CMK (cell line): ENCODE data around the gene LDLRAD4.

Source experiments
- DNase-seq: peaks from one replicate; pipeline ENCODE4 v3.0.0-alpha.2; 2010; ENCODE audit warnings: low read depth

The LDLRAD4 gene

DNA sequence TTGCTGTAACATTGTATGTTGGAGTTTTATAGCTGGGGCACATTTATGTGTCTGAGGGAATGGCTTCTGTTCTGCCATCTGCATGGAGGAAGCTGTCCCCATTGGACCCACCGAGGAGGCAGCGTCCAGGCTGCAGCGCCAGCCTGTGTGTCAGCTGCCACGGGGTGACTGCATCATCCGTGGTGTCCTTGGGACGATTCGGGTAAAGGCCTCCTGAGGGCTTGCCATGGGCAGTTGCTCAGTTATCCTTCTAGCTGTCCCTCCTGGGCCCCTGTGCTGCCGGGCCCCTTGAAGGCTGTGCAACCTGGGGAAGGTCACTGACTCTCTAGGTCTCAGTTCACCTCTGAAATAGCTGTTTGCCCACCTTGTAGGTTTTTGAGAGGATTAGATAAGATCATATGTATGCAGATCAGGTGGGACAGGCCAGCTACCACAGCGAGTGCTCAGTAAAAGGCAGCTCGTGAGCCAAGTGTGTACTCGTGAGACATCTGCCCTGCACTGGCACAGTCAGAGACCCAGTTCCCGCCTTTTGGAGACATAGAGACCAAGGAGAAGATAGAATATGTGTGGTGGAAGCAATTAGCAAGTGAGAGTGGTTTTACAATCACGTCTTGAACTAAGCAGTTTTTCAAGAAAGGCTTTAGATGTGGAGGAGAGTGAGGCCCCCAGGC, 10.6 kb downstream of the LDLRAD4 start:
- no peak for DNase-seq

DNA sequence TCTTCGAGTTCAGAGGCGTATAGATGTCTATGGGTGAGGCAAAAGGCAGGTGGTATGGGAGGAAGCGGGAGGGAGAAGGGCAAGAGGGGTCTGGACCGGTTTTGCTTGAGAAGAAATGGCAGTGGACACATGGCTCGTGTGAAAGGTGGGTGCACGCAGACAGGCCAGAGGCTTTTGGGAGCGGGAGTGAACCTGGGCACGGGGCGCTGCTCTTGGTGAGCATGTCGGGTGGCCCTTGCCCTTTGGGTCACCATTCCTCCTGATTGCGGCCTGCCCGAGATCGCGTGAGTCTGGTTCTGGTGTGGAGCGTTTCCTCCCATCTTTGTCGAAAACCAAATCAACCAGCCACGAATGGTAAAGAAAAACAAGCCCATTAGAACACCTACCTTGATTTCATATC, 12.6 kb downstream of the LDLRAD4 start:
- DNase-seq: no peak

DNA sequence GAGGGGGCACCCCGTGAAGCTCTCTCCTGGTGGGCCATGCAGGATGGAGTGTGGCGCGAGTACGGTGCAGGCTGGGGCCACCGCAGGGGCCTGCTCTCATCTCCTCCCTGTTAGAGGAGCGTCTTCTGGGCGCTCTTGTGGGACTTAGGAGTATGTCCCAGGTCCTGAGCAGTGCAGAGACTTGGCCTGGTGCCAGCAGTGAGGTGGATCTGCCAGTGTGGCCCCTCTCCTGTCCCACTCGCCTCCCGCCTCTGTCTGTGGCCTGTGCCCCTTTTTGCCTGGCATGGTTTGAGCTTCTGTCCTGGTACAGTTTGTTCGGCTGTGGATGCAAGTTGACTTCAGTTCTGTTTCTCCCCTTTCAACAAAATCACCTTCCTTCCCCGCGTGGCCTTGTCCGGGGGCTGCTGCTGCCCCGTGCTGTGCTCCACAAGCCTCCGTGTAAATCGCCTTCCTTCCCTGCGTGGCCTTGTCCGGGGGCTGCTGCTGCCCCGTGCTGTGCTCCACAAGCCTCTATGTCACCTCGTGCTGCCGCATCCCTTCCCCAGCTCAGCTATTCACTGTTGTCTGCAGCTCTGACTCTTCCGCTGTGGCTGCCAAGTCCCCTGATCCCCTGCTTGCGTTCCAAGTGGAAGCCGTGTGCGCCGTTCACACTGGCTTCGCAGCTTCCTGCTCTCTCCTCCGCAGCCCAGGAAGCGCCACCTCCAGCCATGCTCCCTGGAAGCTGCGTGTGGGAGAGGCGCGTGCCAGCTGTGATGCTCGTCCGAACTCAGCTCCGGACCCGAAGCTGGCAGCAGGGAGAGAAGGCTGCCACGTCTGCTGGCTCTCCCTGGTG, 13.7 kb downstream of the LDLRAD4 start:
- DNase-seq: no peak

DNA sequence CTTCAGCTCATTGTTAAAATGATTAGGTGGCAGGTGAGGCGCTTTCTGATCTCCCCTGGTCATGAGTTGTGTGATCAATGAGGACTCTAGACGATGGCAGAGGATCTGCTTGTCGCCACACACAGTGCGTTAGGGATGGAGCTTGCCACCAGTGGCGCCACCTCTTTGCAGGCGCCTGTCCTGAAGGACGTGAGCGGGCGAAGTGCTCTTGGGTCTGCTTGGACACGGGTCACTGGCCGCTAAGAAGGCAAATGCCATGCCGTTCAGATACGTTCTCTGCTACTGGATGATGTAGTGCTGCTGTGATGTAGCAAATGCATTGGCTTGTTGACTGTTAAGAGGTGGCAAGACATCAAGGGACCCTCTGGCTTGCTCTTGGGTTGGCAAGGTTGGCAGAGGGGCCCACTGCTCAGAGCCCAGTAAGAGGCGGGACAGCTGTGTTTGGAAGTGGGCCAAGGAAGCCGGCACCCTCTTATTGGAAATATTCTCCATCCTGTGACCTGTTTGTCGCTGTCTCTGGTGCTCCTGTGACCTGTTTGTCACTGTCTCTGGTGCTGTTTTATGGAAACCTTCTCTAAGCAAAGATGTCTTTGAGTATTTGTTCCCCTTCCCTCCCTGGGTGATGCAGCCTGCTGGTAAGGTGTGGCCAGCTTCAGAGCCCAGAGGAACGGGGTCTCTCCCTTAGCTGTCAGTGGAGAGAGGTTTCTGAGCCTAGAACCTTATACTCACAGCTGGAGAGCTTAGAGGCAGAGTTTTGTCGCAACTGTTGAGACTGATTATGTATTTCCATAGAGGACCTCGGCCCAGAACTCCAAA, 14.6 kb downstream of the LDLRAD4 start:
- no peak for DNase-seq

DNA sequence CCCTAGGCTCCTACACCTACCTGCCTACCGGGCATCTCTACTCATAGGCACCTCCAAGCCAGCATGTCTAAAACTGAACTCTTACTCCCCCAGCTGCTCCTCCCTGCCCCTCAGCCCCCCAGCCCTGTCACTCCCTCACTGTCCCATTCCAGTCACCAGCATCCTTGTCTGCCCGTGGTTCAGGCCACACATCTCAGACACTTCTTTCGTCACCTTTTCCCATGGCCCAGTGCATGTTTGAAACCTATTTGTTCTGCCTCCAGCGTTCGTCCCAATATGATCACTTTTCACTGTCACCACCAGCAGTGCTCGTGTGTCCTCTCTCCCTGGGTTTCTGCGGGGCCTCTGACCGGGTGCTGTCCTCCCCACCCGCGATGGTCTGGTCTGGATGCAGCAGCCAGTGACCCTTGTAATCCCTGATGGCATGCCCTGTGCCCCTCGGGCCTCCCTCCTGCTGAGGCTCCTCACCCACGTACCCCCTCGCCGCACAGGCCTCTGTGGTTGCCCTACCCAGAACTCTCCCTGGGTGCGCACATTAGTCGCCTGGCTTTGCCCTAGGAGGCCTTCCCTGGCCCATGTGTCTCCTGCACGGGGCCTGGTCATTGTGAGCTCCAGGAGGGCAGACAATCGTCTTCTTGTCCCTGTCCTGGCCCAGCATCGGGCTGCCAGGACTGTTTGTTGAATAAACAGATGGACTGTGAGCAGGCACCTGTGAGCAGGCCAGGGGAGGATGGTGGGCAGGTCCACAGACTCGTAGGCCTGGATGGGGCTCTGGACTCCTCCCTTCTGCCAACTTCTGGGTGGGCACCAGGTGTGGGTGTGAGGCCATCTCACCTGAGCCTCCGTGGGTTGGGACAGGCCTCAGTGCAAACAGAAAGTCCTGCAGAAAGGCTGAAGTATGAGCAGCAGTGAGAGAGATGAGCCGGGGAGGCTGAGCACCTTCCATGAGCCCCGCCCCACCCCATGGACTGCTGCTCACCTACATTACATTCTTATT, 15.5 kb downstream of the LDLRAD4 start:
- no peak for DNase-seq

DNA sequence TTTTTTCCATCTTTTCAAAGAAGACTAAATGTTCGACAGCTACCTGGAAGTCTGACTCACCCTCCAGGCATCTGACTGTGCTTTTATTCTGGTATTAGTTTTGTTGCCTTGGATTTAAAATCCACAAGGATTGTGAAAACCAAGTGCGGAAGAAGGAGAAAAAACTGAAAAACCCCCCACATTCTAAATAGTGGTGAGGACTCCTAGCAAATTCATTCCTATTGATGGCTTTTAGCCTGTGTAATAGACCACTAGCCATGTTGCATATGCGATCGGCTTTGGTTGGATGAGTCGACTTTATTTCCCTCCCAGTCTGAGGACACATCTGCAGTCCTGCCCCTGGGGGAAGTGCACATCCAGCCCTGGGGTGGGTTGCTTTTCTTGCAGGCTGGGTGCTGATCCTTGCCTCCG, 16.9 kb downstream of the LDLRAD4 start:
- DNase-seq: no peak

DNA sequence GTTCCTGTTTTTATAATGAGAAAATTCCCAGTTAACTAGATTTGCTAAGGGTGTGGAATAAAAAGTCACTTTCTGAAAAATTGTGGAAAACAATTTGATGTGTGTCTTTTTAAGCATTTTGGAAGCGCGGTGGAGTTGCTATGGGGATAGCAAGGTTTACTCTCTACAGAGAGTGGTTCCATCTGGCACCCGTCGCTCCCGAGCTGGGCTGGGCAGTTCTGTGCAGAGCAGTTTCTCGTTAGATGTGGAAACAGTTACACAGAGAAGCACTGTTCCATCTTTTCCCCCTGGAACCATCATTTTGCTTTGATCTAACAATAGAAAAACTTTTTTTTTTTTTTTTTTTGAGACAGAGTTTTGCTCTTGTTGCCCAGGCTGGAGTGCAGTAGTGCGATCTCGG, 17.4 kb downstream of the LDLRAD4 start:
- DNase-seq: no peak

DNA sequence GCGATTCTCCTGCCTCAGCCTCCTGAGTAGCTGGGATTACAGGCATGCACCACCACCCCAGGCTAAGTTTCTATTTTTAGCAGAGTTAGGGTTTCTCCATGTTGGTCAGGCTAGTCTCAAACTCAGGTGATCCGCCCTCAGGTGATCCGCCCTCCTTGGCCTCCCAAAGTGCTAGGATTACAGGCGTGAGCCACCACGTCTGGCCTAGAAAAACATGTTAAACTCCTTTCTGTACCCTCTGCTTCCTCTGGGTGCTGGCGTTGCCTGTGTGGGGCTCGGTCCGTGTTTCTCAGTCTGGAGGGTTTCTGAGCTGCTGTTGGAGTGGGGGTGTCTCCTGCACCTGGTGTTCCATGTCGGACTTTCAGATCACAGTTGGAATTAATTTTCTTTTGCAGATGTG, 17.9 kb downstream of the LDLRAD4 start:
- no peak for DNase-seq

DNA sequence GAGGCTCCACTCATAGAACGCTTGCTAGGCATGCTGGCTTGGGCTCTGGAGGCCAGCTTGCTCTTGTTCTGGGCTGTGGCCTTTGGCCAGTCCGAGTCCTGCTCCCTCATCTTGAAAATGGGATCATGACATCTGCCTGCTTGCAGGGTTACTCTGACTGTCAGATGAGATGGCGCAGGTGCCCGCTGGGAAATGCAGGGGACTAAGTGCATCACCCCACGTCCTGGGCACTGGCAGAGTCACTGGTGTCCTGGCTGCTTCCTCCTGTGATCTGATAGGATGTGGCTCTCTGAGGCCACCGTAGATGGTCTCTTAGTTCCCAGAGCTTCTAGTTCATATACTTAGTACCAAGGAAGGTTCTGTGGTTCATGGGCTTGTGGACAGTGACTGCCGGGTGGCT, 18.5 kb downstream of the LDLRAD4 start:
- no peak for DNase-seq

DNA sequence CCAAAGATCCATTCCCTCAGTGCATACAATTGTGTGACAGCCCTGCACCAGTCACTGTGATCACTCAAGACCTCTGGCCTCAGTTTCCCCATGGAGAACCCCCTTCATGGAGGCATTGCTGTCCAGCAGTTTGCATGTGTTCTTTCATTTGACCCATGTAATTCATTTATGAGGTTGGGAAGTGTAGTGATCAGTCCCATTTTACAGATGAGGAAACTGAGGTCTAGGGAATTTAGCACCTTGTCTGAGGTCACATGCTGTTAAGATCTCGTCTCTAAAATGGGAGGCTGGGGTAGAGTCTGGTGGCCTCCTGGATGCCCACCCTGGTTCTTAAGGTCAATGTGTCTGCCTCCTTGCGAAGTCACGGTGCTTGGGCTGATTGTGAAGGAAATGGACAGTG, 19.1 kb downstream of the LDLRAD4 start:
- no peak for DNase-seq

DNA sequence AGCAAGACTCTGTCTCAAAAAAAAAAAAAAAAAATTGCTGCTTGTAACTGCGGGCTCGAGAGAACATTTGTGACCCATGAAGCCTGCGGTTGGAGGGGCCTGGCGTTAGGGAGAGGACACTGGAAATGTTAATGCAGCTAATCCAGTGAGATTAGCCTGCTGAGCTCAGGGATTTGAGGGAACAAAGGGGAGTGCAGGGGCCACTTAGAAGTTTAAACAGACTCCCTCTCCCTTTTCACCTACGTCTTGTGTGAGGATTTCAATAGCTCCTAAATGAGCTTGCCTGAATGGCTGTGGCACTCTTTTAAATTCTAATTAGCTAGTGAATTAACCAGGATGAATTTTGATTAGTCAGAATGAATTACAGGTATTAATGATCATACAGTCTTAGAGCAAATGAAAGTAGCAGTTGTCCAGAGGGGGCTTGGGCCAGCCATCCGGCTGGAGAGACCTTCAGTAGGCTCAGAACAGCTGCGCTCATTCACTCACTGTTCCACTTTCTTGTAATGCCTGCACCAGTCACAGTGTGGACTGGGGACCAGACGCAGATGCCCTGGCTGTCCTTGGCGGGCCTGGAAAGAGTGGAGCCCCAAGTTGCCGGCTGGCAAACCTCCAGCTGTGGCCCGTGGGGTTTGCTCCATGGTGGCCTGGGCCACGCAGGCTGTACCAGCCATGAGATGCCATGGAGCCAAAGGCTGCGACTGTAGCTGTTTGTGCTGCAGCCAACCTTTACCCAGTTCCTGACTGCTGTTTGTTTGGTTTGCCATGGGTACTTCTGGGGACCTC, 20.8 kb downstream of the LDLRAD4 start:
- DNase-seq: no peak

DNA sequence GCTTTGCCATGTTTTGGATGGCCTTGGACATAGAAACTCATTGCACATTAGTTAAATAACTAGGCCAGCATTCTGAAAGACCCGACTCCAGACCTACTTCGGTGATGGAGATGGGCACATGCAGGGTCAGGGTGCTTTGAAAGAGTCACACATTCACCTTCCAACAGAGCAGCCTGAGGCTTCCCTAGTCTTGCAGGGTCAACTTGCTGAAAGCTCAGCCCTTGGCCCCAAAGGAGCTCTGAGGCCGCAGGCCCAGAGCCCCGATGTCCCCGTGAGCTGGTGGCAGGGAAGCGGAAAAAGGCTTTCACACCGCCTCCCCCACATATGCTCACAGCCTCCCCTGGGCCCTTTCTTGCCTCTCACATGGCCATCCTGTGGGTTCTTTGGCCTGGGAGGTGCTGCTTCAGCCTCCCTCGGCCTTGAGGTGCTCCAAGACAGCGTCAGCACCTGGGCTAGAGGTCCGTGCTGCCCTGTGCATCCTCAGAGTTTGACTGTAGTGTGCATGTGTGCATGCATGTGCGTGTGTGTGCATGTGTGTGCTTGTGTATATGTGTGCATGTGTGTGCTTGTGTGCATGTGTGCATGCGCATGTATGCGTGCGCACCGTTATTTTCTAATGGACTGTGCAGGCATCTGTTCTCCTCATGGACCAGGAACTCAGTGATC, 21.6 kb downstream of the LDLRAD4 start:
- no peak for DNase-seq

DNA sequence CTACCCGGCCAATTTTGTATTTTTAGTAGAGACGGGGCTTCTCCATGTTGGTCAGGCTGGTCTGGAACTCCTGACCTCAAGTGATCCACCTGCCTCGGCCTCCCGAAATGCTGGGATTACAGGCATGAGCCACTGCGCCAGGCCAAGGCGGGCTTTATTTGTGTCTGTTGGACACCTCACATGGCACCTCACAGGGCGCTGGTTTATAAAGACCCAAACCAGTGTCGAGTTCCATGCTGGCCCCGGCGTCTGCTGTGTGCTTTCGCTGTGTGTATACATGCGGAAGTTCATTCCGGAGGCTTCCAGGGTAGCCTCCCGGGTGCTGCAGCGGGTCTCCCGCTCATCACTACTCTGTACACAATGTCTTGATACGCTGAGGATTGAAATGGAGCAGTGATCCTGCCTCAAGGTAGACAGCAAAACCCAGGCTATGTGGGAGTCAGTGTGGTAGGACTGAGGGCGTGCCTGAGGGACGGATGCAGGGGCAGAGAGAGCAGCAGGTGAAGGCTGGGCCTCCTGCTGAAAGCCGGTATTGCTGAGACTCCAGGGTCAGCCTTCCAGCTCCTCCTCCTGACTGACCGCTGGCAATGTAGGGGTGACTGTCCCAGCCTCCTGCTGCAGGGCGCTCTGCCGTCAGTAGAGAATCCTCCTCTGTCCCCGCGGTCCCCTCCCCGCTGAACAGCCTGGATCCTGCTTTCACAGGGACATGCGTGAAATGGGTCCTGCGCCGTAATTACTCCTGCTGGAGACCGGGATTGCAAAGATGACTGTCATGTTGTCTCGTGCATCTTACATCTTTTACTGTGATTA, 22.7 kb downstream of the LDLRAD4 start:
- DNase-seq: no peak

DNA sequence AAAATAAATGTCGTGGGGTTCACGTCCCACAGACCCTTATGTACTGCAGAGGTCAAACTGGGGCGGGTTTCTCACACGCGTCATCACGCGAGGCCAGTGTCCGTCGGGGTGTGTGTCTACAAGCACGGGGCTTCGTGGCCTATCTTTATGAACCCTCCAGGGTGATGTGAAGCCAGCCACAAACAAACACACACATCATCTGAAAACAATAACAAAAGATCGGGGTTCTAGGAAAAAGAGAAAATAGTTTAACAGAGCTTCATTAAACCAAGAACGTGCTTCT, 23.3 kb downstream of the LDLRAD4 start:
- no peak for DNase-seq

DNA sequence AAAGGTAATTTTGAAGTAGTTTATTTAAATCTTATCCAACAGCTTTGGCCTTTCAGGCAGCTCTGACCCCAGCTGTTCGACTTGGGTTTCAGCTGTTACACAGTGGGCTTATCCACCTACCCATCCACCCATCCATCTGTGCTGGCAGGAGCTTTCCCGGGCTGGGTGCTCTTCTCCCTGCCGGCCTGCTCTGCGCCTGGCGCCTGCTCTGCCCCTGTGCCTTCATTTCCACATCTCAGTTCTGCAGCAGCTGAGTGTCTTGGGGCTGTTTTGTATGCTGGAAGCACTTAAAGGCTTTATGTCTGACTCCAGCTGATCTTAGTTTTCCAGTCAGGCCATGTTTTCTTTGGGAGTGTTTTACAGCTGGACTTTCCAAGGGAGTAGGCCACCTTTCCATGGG, 24.2 kb downstream of the LDLRAD4 start:
- DNase-seq: no peak

DNA sequence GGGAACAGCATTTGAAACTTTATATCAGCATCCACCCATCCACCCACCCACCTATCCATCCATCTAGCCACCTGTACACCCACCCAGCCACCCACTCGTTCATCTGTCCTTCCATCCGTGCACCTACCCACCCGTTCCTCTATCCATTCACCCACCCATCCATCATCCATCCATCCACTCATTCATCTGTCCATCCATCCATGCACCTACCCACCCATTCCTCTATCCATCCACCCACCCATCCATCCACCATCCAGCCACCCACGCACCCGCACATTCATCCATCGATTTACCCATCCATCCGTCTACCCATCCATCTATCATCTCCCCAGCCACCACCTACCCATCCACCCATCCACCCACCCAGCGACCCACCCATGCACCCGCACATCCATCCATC, 24.8 kb downstream of the LDLRAD4 start:
- no peak for DNase-seq

DNA sequence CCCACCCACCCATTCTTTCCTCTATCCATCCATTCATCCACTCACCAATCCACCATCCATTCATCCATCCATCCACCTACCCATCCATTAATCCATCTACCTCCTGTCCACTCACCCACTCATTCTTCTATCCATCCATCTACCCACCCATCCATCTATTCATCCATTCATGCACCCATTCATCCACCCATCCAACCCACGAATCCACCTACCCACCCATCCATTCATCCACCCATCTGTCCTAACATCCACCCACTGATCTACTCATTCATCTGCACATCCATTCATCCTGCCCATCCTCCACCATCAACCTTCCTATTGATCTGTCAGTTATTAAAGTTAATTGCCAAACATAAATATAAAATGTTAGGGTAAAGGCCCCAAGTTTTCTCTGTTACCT, 25.6 kb downstream of the LDLRAD4 start:
- no peak for DNase-seq

DNA sequence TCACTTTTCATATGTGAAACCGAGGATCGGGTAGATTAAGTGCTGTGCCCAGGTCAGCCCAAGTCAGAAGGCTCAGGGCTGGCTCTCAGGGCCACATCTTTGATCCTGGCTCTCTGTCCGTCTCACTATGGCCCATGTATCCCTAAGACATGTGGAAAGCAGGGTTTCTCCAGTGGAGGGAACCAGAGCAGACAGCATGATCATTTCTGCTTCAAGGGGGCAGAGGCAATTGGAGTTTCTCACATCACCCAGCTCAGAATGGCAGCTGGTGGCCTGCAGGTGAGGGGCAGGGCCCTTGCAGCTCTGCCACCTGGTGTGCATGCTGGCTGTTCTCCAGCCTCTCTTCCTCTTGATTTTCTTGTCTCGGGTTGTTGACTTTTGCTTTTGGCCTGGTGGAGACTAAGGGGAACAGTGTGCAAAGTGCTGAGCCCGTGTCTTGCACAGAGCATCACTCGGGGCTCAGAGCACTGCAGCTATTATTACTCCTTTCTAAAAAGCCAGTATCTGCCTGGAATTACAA, 27.0 kb downstream of the LDLRAD4 start:
- DNase-seq: no peak

DNA sequence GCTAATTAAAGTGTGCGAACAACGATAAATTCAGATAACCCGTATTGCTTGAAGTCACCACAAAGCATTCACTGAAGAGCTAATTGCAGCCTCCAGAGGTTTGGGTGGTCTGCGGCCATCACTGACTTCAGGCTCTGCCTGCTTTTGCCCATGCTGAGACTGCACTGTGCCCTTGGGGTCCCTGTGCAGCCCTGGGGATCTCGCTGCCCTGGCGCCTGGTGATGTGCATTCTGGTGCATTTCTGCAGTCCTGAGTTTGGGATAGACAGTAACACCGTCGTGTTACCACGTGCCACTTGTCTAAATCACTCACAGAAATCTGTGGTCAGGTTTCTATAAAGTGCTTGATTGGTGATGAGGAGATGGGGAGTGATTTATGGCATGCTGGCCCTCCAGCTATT, 27.6 kb downstream of the LDLRAD4 start:
- DNase-seq: no peak
